Measurements from ENCODE around the gene L3MBTL1.

GRCh38 chr20:43554369-43554768 lies 46.9 kb downstream of the L3MBTL1 start:
- TF ChIP-seq CTCF (conservative IDR thresholded peaks at IDR 0.05 in 1 of 2, IDR thresholded peaks at IDR 0.05 in 1 of 2; ENCODE audit: extremely low read depth in 1 of 2, insufficient read depth in 1 of 2, low read depth in 1 of 2, low read length in 2 of 2) = no peak
- no peak for TF ChIP-seq EZH2 (IDR thresholded peaks at IDR 0.05; ENCODE audit: borderline replicate concordance, low read length)

All from mammary epithelial cell (primary cell).